ENCODE measurements around the gene C1orf115.

Gene C1orf115, protein sequence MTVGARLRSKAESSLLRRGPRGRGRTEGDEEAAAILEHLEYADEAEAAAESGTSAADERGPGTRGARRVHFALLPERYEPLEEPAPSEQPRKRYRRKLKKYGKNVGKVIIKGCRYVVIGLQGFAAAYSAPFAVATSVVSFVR

DNA sequence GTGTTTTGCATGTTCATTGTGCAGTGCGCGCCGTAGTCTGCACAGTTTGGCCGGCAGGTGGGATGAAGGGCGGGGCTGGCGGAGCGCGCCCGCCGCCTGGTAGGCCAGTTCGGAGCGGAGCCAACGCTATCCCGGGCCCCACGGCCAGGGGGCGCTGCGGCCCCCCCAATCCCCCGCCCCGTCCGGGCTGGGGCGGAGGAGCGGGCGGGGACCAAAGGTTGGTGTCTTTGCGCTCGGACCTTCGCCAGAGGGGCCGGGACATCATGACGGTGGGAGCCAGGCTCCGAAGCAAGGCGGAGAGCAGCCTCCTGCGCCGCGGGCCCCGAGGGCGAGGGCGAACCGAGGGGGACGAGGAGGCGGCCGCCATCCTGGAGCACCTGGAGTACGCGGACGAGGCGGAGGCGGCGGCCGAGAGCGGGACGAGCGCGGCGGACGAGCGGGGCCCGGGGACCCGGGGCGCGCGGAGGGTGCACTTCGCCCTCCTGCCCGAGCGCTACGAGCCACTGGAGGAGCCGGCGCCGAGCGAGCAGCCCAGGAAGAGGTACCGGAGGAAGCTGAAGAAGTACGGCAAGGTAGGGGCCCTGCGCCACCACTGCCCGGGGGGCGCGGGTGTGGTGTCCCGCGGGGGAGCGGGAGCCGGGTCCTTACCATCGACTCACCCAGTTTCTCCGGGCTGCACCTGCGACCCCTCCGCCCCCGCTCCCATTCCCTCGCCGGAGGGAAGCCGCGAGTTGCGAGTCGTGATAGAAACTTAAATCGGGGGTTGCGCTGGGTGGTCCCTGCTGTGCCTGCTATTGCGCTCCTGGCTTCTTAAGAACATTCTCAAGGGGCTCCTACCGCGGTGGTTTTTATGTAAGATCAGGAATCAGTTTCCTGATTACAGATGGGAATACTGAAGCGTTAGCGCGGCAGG lies at the start of gene C1orf115:
Gene C1orf115, plus strand, starts transcription at position 224 of the 913 bp plus-strand sequence. Its CDS starts 40 bp downstream, at position 264.
- TF ChIP-seq ZFX (IDR thresholded peaks at IDR 0.05) (peak; percentile 32; the same call in 1 of the 2 replicates), CTCF (conservative IDR thresholded peaks at IDR 0.05) (peak; percentile 100)
- peak within 1 kb of the TSS; percentile 81 for H3K27ac ChIP-seq

DNA sequence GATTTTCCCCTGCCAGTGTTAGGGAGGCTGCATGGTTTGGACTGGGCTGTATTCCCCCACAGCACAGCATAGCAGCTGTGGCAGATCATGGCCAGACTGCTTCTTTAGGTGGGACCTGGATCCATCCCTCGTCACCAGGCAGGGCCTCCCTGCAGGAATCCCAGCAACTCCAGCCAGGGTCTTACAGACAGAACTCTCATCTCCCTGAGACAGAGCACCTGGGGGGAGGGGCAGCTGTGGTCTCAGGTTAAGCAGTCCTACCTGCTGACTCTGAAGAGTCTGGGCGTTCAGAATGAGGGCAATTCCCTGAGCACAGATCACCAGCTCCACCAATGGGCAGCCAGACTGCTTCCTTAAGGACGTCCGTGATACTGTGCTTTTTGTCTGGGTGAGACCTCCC lies 47.9 kb upstream of the C1orf115 start:
- TF ChIP-seq CTCF (conservative IDR thresholded peaks at IDR 0.05) (no peak), ZFX (IDR thresholded peaks at IDR 0.05) (no peak)

GRCh38 chr1:220652995-220653394 lies 37.2 kb upstream of the C1orf115 start:
- no peak overlapping the region for H3K27ac ChIP-seq
- no peak for TF ChIP-seq ZFX (IDR thresholded peaks at IDR 0.05)
- TF ChIP-seq CTCF (conservative IDR thresholded peaks at IDR 0.05), result no peak

More for the DNA sequence above, 47.9 kb upstream of the C1orf115 start:
- no peak overlapping the region for H3K27ac ChIP-seq

DNA sequence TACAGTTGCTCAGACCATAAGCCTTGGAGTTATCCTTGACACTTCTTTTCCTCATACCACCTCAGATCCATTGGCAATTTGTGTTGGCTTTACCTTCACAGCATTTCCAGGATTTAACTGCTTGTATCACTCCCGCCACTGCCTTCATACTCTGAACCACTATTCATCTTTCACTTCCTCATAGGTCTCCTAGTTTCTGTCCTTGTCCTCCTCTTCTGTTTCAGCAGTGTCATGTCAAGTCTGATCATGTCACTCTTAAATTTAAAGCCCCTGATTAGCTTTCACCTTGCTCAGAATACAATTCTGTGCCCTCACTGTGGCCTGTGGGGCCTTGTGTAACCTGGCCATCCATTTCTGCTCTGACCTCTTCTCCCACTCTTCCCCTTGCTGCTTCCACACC lies 34.7 kb upstream of the C1orf115 start:
- TF ChIP-seq ZFX (IDR thresholded peaks at IDR 0.05) (no peak), CTCF (conservative IDR thresholded peaks at IDR 0.05) (no peak)
- no peak overlapping the region for H3K27ac ChIP-seq

GRCh38 chr1:220655961-220656740 lies 34.0 kb upstream of the C1orf115 start:
- TF ChIP-seq CTCF (conservative IDR thresholded peaks at IDR 0.05), result no peak
- TF ChIP-seq ZFX (IDR thresholded peaks at IDR 0.05), result no peak
- H3K27ac ChIP-seq, result no peak overlapping the region

DNA sequence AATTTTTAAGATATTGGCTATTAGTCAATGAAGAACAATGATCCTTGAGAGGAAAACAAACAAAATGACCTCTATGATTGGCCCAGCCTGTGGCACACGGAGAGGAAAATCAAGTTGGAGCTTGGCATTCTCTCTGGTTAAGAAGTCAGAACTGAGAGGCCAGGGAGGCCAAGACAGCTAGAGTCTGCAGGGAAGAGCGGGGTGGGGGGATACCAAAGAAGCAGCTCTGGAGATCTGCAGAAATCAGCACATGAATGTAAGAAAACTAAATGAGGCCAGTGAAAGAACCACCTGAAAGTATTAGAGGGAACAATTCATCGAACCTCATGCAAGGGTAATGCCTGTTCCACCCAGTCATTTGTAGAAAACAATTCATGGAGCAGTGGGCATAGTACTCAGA lies 23.8 kb upstream of the C1orf115 start:
- TF ChIP-seq ZFX (IDR thresholded peaks at IDR 0.05) (no peak), CTCF (conservative IDR thresholded peaks at IDR 0.05) (no peak)
- H3K27ac ChIP-seq, result no peak overlapping the region

All from C4-2B (cell line).